ENCODE measurements around the gene FADS6. TPM values are rescaled to one million over a fixed set of nuclear protein-coding genes. Genes with fewer than 3 reads are reported as not detected.
A peak's percentile ranks its signal among the peaks of the same experiment; 100 is the strongest.

FADS6 gene
- total and polyA plus RNA-seq, 2 of the 13 experiments (the other 11 are each of a cell fraction or from before 2014, with no cell fraction given), result 0.11 TPM

- TF ChIP-seq AKNA (CRISPR knock-in tag; IDR thresholded peaks at IDR 0.05; ENCODE audit: borderline replicate concordance) (no peak), LRRFIP1 (CRISPR knock-in tag; conservative IDR thresholded peaks at IDR 0.05) (no peak), CENPT (CRISPR knock-in tag; IDR thresholded peaks at IDR 0.05; ENCODE audit: low read depth) (no peak), KLF6 (CRISPR knock-in tag; IDR thresholded peaks at IDR 0.05) (no peak), ZUFSP (CRISPR knock-in tag; IDR thresholded peaks at IDR 0.05; ENCODE audit: borderline replicate concordance) (no peak), ZNF281 (CRISPR knock-in tag; IDR thresholded peaks at IDR 0.05; ENCODE audit: borderline replicate concordance) (no peak), RBM39 (IDR thresholded peaks at IDR 0.05; ENCODE audit: low read depth, low read length, poor library complexity, severe bottlenecking) (no peak), MAX (IDR thresholded peaks at IDR 0.05) (peak; percentile 76), KMT2A (CRISPR knock-in tag; IDR thresholded peaks at IDR 0.05) (no peak), MYC (CRISPR knock-in tag; IDR thresholded peaks at IDR 0.05; ENCODE audit: borderline replicate concordance) (peak; percentile 4; the same call in 1 of the 2 replicates), ZBTB4 (CRISPR knock-in tag; IDR thresholded peaks at IDR 0.05; ENCODE audit: borderline replicate concordance) (no peak)
Observed at GRCh38 chr17:74919440-74920305, 26.2 kb upstream of the FADS6 start (continued).
